SU-DHL-6 (cell line): Measurements from ENCODE around the gene THNSL1.

Experiments
- H2AFZ ChIP-seq: fragments of 200-600 bp; sonication (generic); 2 replicates; pipeline ENCODE4 v1.6.1; 2014; ENCODE audit warnings: low read depth, mild to moderate bottlenecking, moderate library complexity, mixed read lengths, antibody characterized with exemption, low read length; ENCODE audit not compliant: severe bottlenecking
- H3F3A ChIP-seq: fragments of 200-600 bp; shearing (Covaris generic); 2 replicates; pipeline ENCODE4 v1.6.0; 2016; ENCODE audit warnings: antibody characterized with exemption, mild to moderate bottlenecking; ENCODE audit not compliant: insufficient read depth
- H3K27ac ChIP-seq: fragments of 200-600 bp; sonication (generic); 2 replicates; pipeline ENCODE4 v1.5.1; 2016; ENCODE audit warnings: low read depth, mild to moderate bottlenecking, low read length, moderate library complexity, mixed read lengths
- H3K27me3 ChIP-seq: fragments of 200-600 bp; sonication (generic), shearing (Covaris generic); 2 replicates; pipeline ENCODE4 v1.6.0; 2014; ENCODE audit warnings: mild to moderate bottlenecking, low read length
- H3K36me3 ChIP-seq: fragments of 200-600 bp; sonication (generic); 2 replicates; pipeline ENCODE4 v1.6.1; 2014; ENCODE audit warnings: mild to moderate bottlenecking, low read length, mixed read lengths
- H3K4me2 ChIP-seq: fragments of 300-600, 200-600 bp; shearing (Covaris generic), sonication (generic); 2 replicates; pipeline ENCODE4 v1.6.0; 2014; ENCODE audit warnings: low read length, low read depth, mild to moderate bottlenecking; ENCODE audit not compliant: poor library complexity, severe bottlenecking
- H3K4me3 ChIP-seq: fragments of 200-600 bp; sonication (generic); 2 replicates; pipeline ENCODE4 v1.5.1; 2014; ENCODE audit warnings: antibody characterized with exemption, low read length, mild to moderate bottlenecking, mixed read lengths; ENCODE audit not compliant: insufficient read depth, poor library complexity, severe bottlenecking
- H3K79me2 ChIP-seq: fragments of 200-600 bp; sonication (generic); 2 replicates; pipeline ENCODE4 v1.6.1; 2014; ENCODE audit warnings: mild to moderate bottlenecking, low read length, moderate library complexity; ENCODE audit not compliant: insufficient read depth
- H3K9ac ChIP-seq: fragments of 200-600 bp; sonication (generic); 2 replicates; pipeline ENCODE4 v1.7.0; 2014; ENCODE audit warnings: mild to moderate bottlenecking, low read length
- H3K9me2 ChIP-seq: fragments of 200-600 bp; sonication (generic); replicated peaks from 2 replicates; pipeline ENCODE4 v1.6.1; 2014; ENCODE audit warnings: low read length; ENCODE audit not compliant: insufficient read depth
- H3K9me3 ChIP-seq: fragments of 200-600 bp; sonication (generic); 2 replicates; pipeline ENCODE4 v1.6.1; 2014; ENCODE audit warnings: low read length, mixed read lengths; ENCODE audit not compliant: insufficient read depth
- H4K20me1 ChIP-seq: fragments of 200-600 bp; sonication (generic); 2 replicates; pipeline ENCODE4 v1.6.1; 2014; ENCODE audit warnings: low read depth, mild to moderate bottlenecking, antibody characterized with exemption, low read length, moderate library complexity, mixed read lengths
- EZH2phosphoT487 ChIP-seq: fragments of 200-600 bp; sonication (generic), shearing (Covaris generic); conservative IDR thresholded peaks from 2 replicates; pipeline ENCODE4 v1.6.1; 2018; ENCODE audit warnings: mild to moderate bottlenecking, antibody characterized with exemption, low read length, moderate library complexity, mixed read lengths
- TF ChIP-seq, protein P1 (sequence below): fragments of 200-600 bp; sonication (generic); IDR thresholded peaks from one replicate; pipeline ENCODE4 v1.5.1; 2017; ENCODE audit warnings: antibody characterized with exemption, mild to moderate bottlenecking, low read length, moderate library complexity; ENCODE audit not compliant: insufficient read depth, poor library complexity, severe bottlenecking

THNSL1 gene

DNA sequence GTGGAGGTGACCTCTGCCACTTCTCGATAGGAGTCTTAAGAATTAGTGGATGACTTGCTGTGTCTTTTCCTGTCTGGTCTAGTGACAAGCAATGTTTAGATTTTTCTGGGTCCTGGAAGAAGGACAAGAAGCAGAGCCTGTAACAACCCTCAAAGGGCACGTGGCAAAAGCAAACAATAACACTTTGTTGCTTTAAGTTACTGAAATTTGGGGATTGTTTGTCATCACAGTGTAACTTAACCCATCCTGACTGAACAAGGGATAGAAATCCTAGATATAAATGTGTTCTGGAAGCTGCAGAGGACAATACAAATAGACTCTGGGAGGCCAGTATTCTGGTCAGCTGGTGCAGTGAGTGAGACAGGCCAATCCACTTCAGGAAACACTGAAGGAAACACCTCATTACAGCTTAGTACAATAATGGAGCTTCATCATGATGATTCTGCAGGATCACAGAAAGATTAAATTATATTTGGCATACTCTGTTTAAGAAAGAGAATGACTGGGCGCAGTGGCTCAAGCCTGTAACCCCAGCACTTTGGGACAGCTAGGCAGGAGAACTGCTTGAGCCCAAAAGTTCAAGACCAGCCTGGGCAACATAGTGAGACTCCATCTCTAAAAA is 23.8 kb upstream of the THNSL1 start:
- no peak overlapping the region for H3K4me3 ChIP-seq
- H3K79me2 ChIP-seq, result no peaks in the 10 kb centered on the region
- TF ChIP-seq, protein P1, sequence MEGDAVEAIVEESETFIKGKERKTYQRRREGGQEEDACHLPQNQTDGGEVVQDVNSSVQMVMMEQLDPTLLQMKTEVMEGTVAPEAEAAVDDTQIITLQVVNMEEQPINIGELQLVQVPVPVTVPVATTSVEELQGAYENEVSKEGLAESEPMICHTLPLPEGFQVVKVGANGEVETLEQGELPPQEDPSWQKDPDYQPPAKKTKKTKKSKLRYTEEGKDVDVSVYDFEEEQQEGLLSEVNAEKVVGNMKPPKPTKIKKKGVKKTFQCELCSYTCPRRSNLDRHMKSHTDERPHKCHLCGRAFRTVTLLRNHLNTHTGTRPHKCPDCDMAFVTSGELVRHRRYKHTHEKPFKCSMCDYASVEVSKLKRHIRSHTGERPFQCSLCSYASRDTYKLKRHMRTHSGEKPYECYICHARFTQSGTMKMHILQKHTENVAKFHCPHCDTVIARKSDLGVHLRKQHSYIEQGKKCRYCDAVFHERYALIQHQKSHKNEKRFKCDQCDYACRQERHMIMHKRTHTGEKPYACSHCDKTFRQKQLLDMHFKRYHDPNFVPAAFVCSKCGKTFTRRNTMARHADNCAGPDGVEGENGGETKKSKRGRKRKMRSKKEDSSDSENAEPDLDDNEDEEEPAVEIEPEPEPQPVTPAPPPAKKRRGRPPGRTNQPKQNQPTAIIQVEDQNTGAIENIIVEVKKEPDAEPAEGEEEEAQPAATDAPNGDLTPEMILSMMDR, result no peak
- no peak for TF ChIP-seq EZH2phosphoT487
- H3F3A ChIP-seq, result no peaks in the 10 kb centered on the region
- H4K20me1 ChIP-seq, result no peaks in the 10 kb centered on the region
- H3K36me3 ChIP-seq, result no peaks in the 10 kb centered on the region
- no peak overlapping the region for H2AFZ ChIP-seq
- H3K27me3 ChIP-seq, result no peaks in the 10 kb centered on the region
- H3K9me2 ChIP-seq, result no peaks in the 10 kb centered on the region
- H3K4me2 ChIP-seq, result no peak overlapping the region
- no peak overlapping the region for H3K9ac ChIP-seq
- H3K9me3 ChIP-seq, result no peaks in the 10 kb centered on the region
- H3K27ac ChIP-seq, result no peak overlapping the region

DNA sequence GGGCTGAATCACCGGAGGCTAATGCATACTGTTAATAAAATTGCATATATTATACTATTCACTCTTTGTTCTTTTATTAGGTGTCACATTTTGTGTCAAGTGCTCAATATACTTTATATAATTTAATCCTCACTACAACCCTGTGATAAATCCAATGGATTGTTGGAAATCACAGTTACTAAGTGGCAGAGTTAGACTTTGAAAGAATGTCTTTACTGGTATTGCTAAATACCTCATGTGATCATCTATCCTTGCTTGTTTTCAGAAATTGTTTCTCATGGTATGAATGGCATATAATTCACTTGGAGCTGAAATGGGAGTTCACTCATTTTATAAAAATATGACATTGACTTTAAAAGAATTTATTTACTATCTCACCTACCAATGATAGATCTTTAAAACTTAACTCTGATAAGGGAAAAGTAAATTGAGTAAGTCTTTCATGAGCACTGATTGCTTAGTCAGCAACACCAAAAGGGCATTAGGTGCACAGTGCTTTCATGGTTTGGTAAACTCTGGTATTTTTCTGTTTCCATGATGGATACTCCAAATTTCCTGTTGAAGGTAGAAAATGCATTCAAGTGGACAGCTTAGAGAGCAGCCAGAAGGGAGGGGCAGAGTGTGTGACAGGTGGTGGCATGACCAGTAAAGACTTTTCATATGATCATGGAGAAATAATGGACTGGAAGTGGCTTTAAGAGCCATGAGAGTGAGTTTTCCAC is 23.0 kb upstream of the THNSL1 start:
- Histone ChIP-seq H3K27ac (no peak overlapping the region), H3K9me3 (no peaks in the 10 kb centered on the region), H3K4me2 (no peak overlapping the region), H3K27me3 (no peaks in the 10 kb centered on the region), H3F3A (no peaks in the 10 kb centered on the region), H2AFZ (no peak overlapping the region), H3K36me3 (no peaks in the 10 kb centered on the region), H3K9ac (no peak overlapping the region), H4K20me1 (no peaks in the 10 kb centered on the region), H3K4me3 (no peak overlapping the region), H3K9me2 (no peaks in the 10 kb centered on the region), H3K79me2 (no peaks in the 10 kb centered on the region)
- TF ChIP-seq, protein P1, result no peak
- TF ChIP-seq EZH2phosphoT487, result no peak

DNA sequence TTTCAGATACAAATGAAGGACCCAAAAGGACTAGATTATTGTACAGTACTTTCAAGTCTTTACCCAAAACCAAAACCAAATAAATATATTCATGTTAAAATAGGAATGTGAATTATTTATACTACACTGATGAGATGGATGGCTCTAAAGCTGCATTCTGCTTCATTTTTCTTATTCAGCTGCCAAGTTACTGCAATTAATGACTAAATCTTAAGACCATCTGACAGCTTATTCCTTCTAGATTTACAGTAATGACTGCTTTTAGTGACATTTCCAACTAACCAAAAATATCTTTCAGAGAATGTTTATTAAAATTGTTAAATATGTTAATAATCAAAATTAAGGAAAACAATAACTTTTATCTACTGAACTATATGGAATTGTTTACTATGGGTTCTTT is 21.3 kb upstream of the THNSL1 start:
- Histone ChIP-seq H3K9me3 (no peaks in the 10 kb centered on the region), H3K9ac (no peak overlapping the region), H2AFZ (no peak overlapping the region), H3K4me2 (no peak overlapping the region), H3K79me2 (no peaks in the 10 kb centered on the region), H4K20me1 (no peaks in the 10 kb centered on the region), H3K36me3 (no peaks in the 10 kb centered on the region), H3K4me3 (no peak overlapping the region), H3K27me3 (no peaks in the 10 kb centered on the region), H3K9me2 (no peaks in the 10 kb centered on the region), H3K27ac (no peak overlapping the region), H3F3A (no peaks in the 10 kb centered on the region)
- no peak for TF ChIP-seq EZH2phosphoT487
- TF ChIP-seq, protein P1, result no peak
